EH (cell line): ENCODE measurements around the gene ZPLD1.

ENCODE experiments used
- DNase-seq: peaks from one replicate; pipeline ENCODE4 v3.0.0-alpha.2; 2015; ENCODE audit warnings: low read depth

Gene ZPLD1

DNA sequence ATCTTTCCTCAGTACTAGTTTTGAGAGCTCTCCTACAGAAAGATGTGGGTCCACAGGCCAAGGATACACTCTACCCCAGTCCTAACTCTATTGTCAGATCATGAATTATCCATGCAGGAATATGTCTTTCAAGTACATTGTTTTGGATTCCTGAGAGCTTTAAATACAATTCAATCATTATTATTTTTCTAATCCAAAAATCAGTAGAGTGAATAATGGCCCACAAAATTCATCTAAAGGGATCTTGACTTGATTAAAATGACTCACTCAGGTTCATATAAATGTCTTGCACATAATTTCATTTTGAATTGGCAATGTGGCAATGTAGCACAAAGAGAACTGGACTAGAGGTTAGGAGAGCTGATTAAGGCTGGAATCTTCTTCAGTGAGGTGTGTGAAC, 93.9 kb downstream of the ZPLD1 start:
- DNase-seq = no peak
